SK-N-SH (cell line): ENCODE results near the gene UBD. TPM values are rescaled to one million over a fixed set of nuclear protein-coding genes. Genes with fewer than 3 reads are reported as not detected.

Experiments
- CTCF ChIA-PET: fragments of 300-600, 350-600 bp; formaldehyde crosslinking; extraction: SDS; loops from one replicate; lab custom pipeline; 2021; lab: Yijun Ruan, JAX
- POLR2A ChIA-PET: fragments of 350-600 bp; sonication (Branson Sonifier 250); formaldehyde crosslinking; extraction: SDS; loops from one replicate; lab custom pipeline; 2020; ENCODE audit warnings: antibody characterized with exemption, inconsistent platforms; lab: Yijun Ruan, JAX
- DNase-seq: peaks from one replicate; pipeline ENCODE4 v3.0.0; 2012
- H2AFZ ChIP-seq: fragments of 200-600 bp; sonication (generic); 2 replicates; pipeline ENCODE4 v1.8.1; 2016; ENCODE audit warnings: antibody characterized with exemption, mild to moderate bottlenecking, low read depth
- H3F3A ChIP-seq: fragments of 200-600 bp; sonication (generic); replicated peaks from 2 replicates; pipeline ENCODE3; 2016; ENCODE audit warnings: antibody characterized with exemption, mild to moderate bottlenecking; ENCODE audit not compliant: insufficient read depth
- H3K27ac ChIP-seq, 2 experiments: fragments of 200-500 bp in 1 of 2; fragments of 200-600 bp in 1 of 2; sonication (Bioruptor generic) in 1 of 2; sonication (generic), shearing (Covaris generic) in 1 of 2; 2 replicates each; pipeline versions ENCODE4 v1.5.1 to v1.6.1; 2014 to 2016; ENCODE audit warnings: low read depth in 2 of 2, inconsistent platforms in 1 of 2, low read length in 1 of 2, mild to moderate bottlenecking in 1 of 2, mixed read lengths in 1 of 2
- H3K27me3 ChIP-seq: fragments of 200-600 bp; sonication (generic), shearing (Covaris generic); 2 replicates; pipeline ENCODE4 v1.6.1; 2016; ENCODE audit warnings: mixed run types; ENCODE audit not compliant: insufficient read depth
- H3K36me3 ChIP-seq, 2 experiments: fragments of 200-500 bp in 1 of 2; fragments of 200-600 bp in 1 of 2; sonication (Bioruptor generic) in 1 of 2; sonication (generic) in 1 of 2; replicated peaks in 1 of 2; 2 replicates each; pipeline versions ENCODE3 to v1.5.1; 2014 to 2016; ENCODE audit warnings: low read length in 1 of 2, mild to moderate bottlenecking in 1 of 2; ENCODE audit not compliant: insufficient read depth in 2 of 2, control insufficient read depth in 1 of 2
- H3K4me1 ChIP-seq, 2 experiments: fragments of 200-500 bp in 1 of 2; fragments of 200-600 bp in 1 of 2; sonication (Bioruptor generic) in 1 of 2; sonication (generic), shearing (Covaris generic) in 1 of 2; 2 replicates each; pipeline versions ENCODE4 v1.5.1 to v1.6.1; 2014 to 2016; ENCODE audit warnings: low read depth in 1 of 2, low read length in 1 of 2, mixed run types in 1 of 2; ENCODE audit not compliant: insufficient read depth in 2 of 2, control insufficient read depth in 1 of 2
- H3K4me2 ChIP-seq: fragments of 200-600 bp; sonication (generic), shearing (Covaris generic); 2 replicates; pipeline ENCODE4 v1.6.1; 2017; ENCODE audit warnings: mixed run types
- H3K4me3 ChIP-seq, 2 experiments: fragments of 200-500 bp in 1 of 2; fragments of 200-600 bp in 1 of 2; sonication (Bioruptor generic) in 1 of 2; sonication (generic), shearing (Covaris generic) in 1 of 2; 2 replicates each; pipeline versions ENCODE4 v1.5.1 to v1.8.1; 2014 to 2016; ENCODE audit warnings: low read depth in 2 of 2, inconsistent platforms in 1 of 2, low read length in 1 of 2, mild to moderate bottlenecking in 1 of 2, mixed read lengths in 1 of 2, moderate library complexity in 1 of 2
- H3K79me2 ChIP-seq: fragments of 200-600 bp; sonication (generic); 2 replicates; pipeline ENCODE4 v1.8.1; 2017; ENCODE audit warnings: mild to moderate bottlenecking; ENCODE audit not compliant: insufficient read depth
- H3K9ac ChIP-seq: fragments of 200-600 bp; sonication (generic); 2 replicates; pipeline ENCODE4 v1.6.1; 2017; ENCODE audit warnings: mixed run types
- H3K9me2 ChIP-seq: fragments of 200-600 bp; sonication (generic); 2 replicates; pipeline ENCODE4 v1.6.1; 2017; ENCODE audit warnings: mixed run types
- H3K9me3 ChIP-seq: fragments of 200-600 bp; sonication (generic); 2 replicates; pipeline ENCODE4 v1.6.1; 2017; ENCODE audit warnings: mixed run types, mild to moderate bottlenecking, moderate library complexity
- H4K20me1 ChIP-seq: fragments of 200-600 bp; sonication (generic); 2 replicates; pipeline ENCODE4 v1.6.1; 2017; ENCODE audit warnings: mild to moderate bottlenecking, mixed run types; ENCODE audit not compliant: insufficient read depth
- GABPA ChIP-seq: IDR thresholded peaks from 2 replicates; pipeline ENCODE4 v1.4.0; 2012; ENCODE audit warnings: low read depth, mild to moderate bottlenecking
- NRF1 ChIP-seq: IDR thresholded peaks from 2 replicates; pipeline ENCODE4 v1.6.1; 2012; ENCODE audit warnings: low read depth, mild to moderate bottlenecking, low read length
- RXRA ChIP-seq: IDR thresholded peaks from 2 replicates; pipeline ENCODE4 v1.4.0; 2012; ENCODE audit warnings: low read depth, mild to moderate bottlenecking, borderline replicate concordance
- USF2 ChIP-seq: fragments of 150-350 bp; IDR thresholded peaks from 2 replicates; pipeline ENCODE4 v1.6.1; 2017; ENCODE audit warnings: antibody characterized with exemption, low read length, low read depth, borderline replicate concordance
- YY1 ChIP-seq: IDR thresholded peaks from 2 replicates; pipeline ENCODE4 v1.4.0; 2012; ENCODE audit warnings: low read depth, mild to moderate bottlenecking
- WGBS: methylation state at CpG from one replicate; pipeline ENCODE4 v1.1.6; 2017; ENCODE audit warnings: low lambda C conversion rate; 5-methylcytosine and 5-hydroxymethylcytosine counted together
- polyA plus RNA-seq, 3 experiments: library from polyadenylated mRNA; depleted of rRNA; stranded (reverse); fragments of >200 nt; gene quantifications; 2 replicates each; pipeline ENCODE4 v1.2.3, GENCODE V29; 2012
- TF ChIP-seq, protein P1 (sequence below): fragments of 200-600 bp; sonication (generic); IDR thresholded peaks from 2 replicates; pipeline ENCODE4 v1.6.1; 2017; ENCODE audit warnings: antibody characterized with exemption, mild to moderate bottlenecking, moderate library complexity
- TF ChIP-seq, protein P2 (sequence below): fragments of 150-350 bp; IDR thresholded peaks from 2 replicates; pipeline ENCODE4 v1.6.1; 2016; ENCODE audit warnings: mild to moderate bottlenecking, low read depth, low read length
- TF ChIP-seq, protein P3 (sequence below): IDR thresholded peaks from 2 replicates; pipeline ENCODE4; 2012
- TF ChIP-seq, protein P4 (sequence below): IDR thresholded peaks from 2 replicates; pipeline ENCODE4 v1.4.0; 2012; ENCODE audit warnings: low read depth

The UBD gene
- polyA plus RNA-seq, 1 of the 3 experiments (the other 2 are of a cell fraction): not detected

DNA sequence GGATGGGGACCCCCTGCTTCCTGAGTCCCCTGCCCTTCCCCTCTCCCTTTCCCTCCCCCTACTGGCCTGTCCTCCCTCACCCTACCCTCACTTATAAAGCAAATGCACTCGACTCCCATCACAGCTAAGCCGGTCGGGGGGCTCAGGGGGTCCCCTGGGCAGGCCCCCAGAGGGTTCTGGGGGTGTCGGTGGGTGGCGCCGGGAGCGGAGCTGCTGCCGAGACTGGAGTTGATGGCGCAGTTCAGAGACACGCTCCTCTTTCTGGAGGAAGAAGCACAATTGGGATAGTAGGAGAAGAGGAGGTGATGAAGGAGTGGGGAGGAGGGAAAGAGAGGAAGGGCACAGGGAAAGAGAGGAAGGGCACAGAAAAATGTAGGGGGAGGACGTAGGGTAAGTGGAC, 43.9 kb upstream of the UBD start:
- Histone ChIP-seq H3K4me1 (peaks cover 0 to 8% of the 10 kb centered on the region in 2 experiments; a peak in 1 of 4 replicates), H3K27me3 (no peaks in the 10 kb centered on the region), H4K20me1 (no peaks in the 10 kb centered on the region), H3K9me2 (no peaks in the 10 kb centered on the region), H3K79me2 (no peaks in the 10 kb centered on the region), H3F3A (no peaks in the 10 kb centered on the region), H3K9me3 (no peaks in the 10 kb centered on the region), H2AFZ (no peak overlapping the region), H3K4me3 (no peak overlapping the region), H3K9ac (no peak overlapping the region), H3K36me3 (peaks cover 10 to 35% of the 10 kb centered on the region in 2 experiments), H3K27ac (no peak overlapping the region), H3K4me2 (no peak overlapping the region)
- no peak for DNase-seq
- CTCF ChIA-PET: interaction anchor here (0.6 to 2.6 kb wide), 12 partner anchors 8 to 227 kb away, joined by 3 to 13 read pairs (median 6); partner anchors contain the start of gene GABBR1
- whole genome bisulfite sequencing: 96% methylated on average over 11 of the region's 11 CpGs
- TF ChIP-seq RXRA: no peak
- no peak for TF ChIP-seq GABPA
- TF ChIP-seq YY1: no peak
- TF ChIP-seq, protein P1, sequence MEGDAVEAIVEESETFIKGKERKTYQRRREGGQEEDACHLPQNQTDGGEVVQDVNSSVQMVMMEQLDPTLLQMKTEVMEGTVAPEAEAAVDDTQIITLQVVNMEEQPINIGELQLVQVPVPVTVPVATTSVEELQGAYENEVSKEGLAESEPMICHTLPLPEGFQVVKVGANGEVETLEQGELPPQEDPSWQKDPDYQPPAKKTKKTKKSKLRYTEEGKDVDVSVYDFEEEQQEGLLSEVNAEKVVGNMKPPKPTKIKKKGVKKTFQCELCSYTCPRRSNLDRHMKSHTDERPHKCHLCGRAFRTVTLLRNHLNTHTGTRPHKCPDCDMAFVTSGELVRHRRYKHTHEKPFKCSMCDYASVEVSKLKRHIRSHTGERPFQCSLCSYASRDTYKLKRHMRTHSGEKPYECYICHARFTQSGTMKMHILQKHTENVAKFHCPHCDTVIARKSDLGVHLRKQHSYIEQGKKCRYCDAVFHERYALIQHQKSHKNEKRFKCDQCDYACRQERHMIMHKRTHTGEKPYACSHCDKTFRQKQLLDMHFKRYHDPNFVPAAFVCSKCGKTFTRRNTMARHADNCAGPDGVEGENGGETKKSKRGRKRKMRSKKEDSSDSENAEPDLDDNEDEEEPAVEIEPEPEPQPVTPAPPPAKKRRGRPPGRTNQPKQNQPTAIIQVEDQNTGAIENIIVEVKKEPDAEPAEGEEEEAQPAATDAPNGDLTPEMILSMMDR: no peak
- TF ChIP-seq, protein P2, sequence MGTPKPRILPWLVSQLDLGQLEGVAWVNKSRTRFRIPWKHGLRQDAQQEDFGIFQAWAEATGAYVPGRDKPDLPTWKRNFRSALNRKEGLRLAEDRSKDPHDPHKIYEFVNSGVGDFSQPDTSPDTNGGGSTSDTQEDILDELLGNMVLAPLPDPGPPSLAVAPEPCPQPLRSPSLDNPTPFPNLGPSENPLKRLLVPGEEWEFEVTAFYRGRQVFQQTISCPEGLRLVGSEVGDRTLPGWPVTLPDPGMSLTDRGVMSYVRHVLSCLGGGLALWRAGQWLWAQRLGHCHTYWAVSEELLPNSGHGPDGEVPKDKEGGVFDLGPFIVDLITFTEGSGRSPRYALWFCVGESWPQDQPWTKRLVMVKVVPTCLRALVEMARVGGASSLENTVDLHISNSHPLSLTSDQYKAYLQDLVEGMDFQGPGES: no peak
- no peak for TF ChIP-seq NRF1
- TF ChIP-seq, protein P3, sequence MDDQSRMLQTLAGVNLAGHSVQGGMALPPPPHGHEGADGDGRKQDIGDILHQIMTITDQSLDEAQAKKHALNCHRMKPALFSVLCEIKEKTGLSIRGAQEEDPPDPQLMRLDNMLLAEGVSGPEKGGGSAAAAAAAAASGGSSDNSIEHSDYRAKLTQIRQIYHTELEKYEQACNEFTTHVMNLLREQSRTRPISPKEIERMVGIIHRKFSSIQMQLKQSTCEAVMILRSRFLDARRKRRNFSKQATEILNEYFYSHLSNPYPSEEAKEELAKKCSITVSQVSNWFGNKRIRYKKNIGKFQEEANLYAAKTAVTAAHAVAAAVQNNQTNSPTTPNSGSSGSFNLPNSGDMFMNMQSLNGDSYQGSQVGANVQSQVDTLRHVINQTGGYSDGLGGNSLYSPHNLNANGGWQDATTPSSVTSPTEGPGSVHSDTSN: no peak
- TF ChIP-seq USF2: no peak
- POLR2A ChIA-PET: interaction anchor here (1.6 kb wide), 1 partner anchor 30 kb away, joined by 5 read pairs; the partner anchor contains the start of gene GABBR1

DNA sequence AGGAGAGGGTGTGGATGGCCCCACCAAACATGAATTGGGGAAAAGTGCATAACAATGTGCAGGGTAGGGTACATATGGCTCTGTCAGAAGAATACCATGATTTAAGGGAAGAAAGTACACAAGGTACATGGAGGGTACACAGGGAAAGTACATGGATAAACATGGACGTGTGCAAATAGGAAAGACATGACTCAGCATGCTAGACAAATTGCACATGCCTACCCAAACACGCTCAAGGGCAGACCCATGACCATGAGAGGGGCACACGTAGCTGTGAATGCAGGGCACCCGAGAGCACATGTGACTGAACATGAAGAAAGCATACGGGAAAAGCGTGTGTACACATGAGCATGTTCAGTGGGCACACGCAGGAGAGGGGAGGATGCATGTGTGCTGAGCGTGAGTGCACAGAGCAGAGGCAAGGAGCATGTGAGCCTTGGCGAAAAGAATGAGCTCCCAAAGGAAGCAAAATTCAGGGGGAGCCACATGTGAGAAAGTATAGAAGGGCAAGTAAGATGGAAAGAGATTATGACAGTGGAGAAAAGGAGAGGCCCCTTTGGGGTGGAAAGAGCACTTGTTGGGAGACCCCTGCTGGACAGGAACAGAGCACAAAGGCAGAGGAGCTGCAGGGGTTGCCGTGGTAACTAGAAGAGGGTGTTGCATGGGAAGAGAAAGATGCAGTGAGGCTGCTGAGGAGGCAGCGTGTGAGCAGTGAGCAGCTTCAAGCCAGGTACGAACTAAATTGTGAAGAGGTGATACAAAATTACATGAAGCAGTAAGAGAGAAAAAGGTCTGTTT, 43.2 kb upstream of the UBD start:
- 85% methylated on average over 12 of the region's 12 CpGs for WGBS
- TF ChIP-seq, protein P3: no peak
- TF ChIP-seq, protein P4, sequence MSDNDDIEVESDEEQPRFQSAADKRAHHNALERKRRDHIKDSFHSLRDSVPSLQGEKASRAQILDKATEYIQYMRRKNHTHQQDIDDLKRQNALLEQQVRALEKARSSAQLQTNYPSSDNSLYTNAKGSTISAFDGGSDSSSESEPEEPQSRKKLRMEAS: no peak
- TF ChIP-seq, protein P1: peak; percentile 43; the same call in 1 of the 2 replicates
- no peak overlapping the region for H3K27ac ChIP-seq
- no peaks in the 10 kb centered on the region for H3K27me3 ChIP-seq
- peaks cover 0 to 8% of the 10 kb centered on the region in 2 experiments; a peak in 1 of 4 replicates for H3K4me1 ChIP-seq
- peak; percentile 69 for DNase-seq
- no peak overlapping the region for H3K4me2 ChIP-seq
- ChIA-PET CTCF (interaction anchor here (0.6 to 2.6 kb wide), 11 partner anchors 8 to 226 kb away, joined by 3 to 13 read pairs (median 5); partner anchors contain the start of gene GABBR1), POLR2A (interaction anchor here (1.6 kb wide), 1 partner anchor 30 kb away, joined by 5 read pairs; the partner anchor contains the start of gene GABBR1)
- no peaks in the 10 kb centered on the region for H3K9me3 ChIP-seq
- H3K36me3 ChIP-seq: peaks cover 9 to 35% of the 10 kb centered on the region in 2 experiments
- H3K9ac ChIP-seq: no peak overlapping the region
- H4K20me1 ChIP-seq: no peaks in the 10 kb centered on the region
- no peaks in the 10 kb centered on the region for H3F3A ChIP-seq
- no peak overlapping the region for H2AFZ ChIP-seq
- no peaks in the 10 kb centered on the region for H3K79me2 ChIP-seq
- H3K9me2 ChIP-seq: no peaks in the 10 kb centered on the region
- no peak overlapping the region for H3K4me3 ChIP-seq
